ENCODE data around the gene OR6K3.

OR6K3 gene

DNA sequence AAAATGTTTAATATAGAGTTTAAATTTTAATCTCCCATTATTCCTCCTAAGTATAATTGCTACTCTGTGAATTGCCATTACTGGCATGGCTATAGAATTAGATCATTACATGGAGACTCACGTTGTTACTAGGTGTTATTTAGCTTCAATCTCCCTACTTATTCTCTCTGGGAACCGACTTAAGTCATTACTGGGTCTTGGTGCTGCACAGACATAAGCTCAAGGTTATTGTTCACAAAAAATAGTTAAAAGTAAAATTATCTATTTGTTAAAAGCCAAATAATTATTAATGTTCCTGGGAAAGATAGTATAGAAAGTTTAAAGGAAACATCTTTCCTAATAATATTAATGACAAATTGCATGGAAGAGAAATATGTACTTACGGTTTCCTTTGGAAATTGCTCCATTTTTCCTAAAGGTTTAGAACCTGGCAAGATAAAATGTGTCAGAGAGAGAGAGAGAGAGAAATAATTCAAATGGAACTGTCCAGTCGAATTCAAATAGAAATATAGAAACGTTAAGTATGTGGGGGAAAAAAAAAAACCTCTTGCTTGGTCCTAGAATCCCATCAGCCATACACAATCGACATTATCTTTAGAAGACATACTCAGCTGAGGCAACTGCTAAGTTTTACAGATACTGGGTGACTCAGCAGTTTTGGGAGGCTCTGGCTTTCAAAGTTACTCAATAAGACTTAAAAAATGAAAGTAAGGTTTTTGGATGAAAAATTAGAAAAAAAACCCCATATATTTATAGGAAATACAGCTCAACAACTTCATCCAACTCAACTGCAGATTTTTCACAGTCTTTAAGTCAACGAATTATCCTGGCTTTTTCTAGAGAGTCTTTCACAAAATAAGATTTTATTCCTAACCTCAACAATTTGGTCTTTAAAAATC, 34.2 kb downstream of the OR6K3 start, which contains the start of gene SPTA1:
TSS of gene SPTA1 (minus strand) at position 605 of the 899 bp plus-strand sequence. CDS start at position 407, 198 bp downstream.
- DNase-seq (ENCODE audit: low spot score) = no peak

GRCh38 chr1:158685085-158685484, 35.4 kb downstream of the OR6K3 start:
- no peak for DNase-seq (ENCODE audit: low spot score)

DNA sequence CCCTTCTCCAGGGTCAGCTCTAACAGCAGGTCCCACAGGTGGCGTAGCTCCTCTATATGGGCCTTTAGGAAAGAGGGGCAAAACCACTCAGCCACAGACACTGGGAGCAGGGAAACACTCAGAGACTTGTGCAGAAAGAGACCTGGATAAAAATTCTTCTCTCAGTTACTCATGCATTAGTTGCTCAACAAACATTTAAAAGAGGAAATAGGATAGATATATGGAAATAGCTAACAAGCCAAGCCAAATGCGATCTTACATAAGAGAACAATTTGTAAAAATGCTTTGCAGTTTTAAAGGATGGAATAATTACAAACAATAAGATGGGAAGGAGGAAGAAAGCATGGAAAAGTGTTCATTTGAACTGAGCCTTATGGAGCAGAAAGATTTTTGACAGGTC, 38.9 kb downstream of the OR6K3 start:
- DNase-seq (ENCODE audit: low spot score) = no peak

DNA sequence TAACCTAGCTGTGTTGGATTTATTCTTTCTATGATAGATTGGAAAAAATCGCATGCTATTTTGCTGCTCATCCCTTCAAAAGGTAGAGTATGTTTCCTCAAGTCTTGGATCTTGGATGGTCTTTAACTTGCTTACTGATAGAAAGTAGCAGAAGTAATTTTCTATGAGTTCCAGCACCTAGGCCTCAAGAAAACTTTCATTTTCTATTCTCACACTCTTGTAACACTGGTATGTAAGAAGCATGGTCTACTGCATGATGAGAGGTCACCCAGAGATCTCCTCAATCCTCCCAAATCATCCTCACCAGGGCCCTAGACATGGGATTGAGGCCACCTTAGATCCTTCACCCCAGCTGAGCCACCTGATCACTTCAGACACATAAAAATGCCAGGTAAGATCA, 41.2 kb downstream of the OR6K3 start:
- DNase-seq (ENCODE audit: low spot score) = no peak

GRCh38 chr1:158675563-158676323, 44.8 kb downstream of the OR6K3 start:
- no peak for DNase-seq (ENCODE audit: low spot score)

GRCh38 chr1:158674302-158674701, 46.2 kb downstream of the OR6K3 start:
- DNase-seq (ENCODE audit: low spot score) = no peak

Data from kidney tubule cell (primary cell).